AG20443 (cell line): ENCODE data around the gene TMEM151A.

ENCODE experiments used
- DNase-seq: peaks from one replicate; pipeline ENCODE4 v3.0.0; 2012; ENCODE audit warnings: low spot score, mixed read lengths

The TMEM151A gene

GRCh38 chr11:66283461-66284105 lies 8.1 kb upstream of the TMEM151A start:
- no peak for DNase-seq

DNA sequence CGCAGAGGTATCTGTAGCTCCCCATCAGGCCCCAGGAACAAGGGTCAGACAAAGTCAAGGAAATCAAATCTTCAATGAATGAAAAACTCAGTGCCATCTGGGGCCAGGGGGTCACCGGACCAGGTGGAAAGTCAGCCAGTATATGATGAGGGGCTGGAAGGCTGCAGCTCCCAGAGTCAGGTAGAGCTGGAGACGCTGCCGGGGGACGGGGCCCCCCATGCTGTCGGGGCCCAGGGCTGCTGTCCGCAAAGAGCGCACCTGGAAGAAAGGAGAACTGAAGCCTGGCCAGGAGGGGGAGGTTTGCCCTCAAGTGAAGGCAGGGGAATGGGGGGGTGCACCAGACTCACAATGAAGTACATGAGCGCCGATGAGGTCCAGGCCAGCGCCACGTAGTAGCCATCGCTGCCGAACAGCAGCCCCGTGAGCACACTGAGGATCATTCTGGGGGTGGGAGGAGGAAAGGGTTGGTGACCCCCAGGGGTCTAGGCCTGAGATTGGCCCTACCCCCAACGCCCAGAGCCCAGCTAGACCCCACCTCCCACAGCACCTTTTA lies 7.1 kb upstream of the TMEM151A start:
- no peak for DNase-seq

- no peak for DNase-seq
Measured at GRCh38 chr11:66285250-66285947, 6.3 kb upstream of the TMEM151A start.

DNA sequence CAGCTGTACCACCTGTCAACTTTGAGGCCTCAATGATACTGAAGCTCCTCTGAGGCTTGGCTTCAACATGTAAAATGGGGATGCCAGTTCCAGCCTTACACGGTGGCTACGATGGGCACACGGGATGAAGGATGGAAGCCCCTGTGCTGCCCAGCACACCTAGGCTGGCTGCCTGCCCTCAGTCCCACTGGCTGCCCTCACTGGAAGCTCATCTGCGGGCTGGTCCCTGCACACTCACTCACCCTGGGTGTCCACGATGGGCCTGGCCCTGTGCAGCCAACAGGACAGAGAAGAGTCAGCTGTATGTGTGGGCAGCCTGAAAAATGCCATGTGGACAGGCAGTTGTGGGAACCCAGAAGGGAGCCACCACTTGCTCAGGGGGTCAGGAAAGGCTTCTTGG lies 5.0 kb upstream of the TMEM151A start:
- no peak for DNase-seq

DNA sequence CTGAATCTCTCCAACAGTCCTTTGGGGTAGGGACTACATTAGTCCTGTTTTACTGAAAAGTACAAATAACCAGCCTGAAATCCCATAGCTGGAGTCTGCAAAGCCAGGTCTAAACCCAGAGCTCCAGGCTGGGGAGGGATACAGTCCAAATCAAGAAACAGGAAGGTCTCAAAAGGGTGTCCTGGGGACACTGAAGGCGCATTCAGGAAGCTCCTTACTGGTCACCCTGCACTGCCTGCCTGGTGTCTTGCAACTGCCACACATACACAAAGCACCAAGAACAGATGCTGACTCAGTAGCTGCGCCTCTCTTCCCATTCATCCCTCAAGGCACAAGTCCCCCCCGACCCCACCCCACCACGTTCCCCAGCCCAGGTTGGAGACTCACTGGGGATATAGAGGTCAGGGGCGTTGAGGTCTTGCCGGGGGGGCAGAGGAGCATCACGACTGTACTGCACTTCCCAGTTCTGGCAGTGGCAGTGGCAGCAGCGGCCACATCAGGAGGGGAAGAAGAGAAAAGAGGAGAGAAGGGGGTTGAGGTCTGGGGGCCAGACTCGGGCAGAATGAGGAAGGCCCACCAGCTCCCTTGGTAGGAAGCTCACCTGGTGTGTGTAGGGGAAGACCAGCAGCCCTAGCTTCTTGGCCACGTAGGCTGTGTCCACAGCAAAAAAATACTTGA lies 4.3 kb upstream of the TMEM151A start:
- DNase-seq = no peak

DNA sequence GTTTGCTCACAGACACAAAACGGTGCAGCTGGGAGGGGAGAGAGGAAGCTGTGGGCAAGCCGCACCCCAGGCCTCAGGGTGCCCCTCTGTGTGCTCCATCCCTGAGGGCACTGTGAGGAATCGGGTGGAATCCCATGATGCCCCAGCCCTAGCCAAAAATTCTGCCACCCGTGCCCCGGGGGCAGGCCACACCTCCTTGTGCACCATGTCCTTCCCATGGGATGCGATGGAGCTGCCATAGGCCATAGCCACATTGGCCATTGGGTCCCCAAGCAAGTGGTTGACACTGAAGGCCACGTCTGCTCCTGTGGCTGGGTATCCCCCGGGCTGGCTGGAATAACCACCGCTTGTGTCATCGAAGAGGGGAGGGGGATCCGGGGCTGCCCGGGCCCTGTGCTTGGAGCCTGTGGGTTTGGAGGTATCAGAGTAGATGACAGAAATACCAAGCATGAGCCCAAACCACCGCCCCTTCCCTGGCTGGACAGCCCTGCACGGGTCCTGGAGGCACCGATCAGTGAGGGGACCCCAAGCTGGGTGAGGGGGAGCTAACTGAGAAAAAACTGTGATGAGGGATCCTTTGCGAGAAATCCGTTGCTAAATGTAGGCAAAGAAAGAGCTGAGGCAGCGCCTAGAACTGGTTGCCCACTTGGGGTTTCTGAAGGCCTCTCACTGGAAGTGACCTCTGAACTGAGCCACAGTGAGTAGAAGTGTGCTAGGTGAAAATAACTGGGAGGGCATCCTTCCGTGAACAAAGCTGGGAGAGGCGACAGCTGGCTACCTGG lies 3.6 kb upstream of the TMEM151A start:
- peak; percentile 16 for DNase-seq

DNA sequence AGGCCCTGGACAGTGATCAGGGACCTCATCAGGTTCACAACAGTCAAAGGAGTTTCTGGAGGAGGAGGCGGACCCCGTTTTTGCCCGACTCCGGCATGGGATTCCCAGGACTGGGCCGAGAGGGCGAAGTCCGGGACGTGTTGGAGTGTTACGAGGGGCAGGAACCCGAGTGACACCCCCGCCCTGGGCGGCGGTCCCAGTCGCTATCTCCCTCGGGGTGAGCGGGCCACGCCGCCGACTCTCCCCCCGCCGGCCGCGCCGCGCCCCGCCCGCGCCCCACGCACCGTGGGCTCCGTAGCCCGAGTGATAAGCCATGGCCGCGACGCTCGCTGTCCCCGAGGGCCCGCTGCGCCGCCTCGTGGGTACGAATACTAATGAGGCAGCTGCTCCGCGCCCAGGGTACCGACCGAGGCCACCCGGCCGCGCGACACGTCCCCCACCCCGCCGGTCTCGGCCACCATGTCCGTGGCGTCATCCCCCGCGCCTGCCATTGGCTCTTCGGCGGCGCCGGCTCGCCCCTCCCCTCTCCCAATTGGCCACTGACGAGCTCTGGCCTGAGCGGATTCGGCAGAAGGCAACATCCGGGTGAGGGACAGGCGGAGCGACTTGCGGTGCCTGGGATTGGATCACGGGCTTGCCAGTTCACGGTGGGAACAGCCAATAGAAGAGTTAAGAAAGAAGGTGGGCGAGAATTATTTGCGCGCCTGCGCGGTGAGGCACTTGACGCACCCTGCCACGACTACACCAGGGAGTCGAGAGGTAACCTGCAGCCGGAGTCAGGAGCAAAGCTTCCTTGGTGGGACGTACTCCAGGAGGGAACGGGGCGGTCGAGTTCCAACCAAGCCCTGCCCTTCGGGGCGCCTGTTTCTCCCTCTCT lies 2.8 kb upstream of the TMEM151A start, which contains the start of gene YIF1A:
Gene YIF1A (minus strand): TSS at position 473 of the 877 bp plus-strand sequence. CDS start 158 bp downstream, at position 315.
- DNase-seq = peak; percentile 99

DNA sequence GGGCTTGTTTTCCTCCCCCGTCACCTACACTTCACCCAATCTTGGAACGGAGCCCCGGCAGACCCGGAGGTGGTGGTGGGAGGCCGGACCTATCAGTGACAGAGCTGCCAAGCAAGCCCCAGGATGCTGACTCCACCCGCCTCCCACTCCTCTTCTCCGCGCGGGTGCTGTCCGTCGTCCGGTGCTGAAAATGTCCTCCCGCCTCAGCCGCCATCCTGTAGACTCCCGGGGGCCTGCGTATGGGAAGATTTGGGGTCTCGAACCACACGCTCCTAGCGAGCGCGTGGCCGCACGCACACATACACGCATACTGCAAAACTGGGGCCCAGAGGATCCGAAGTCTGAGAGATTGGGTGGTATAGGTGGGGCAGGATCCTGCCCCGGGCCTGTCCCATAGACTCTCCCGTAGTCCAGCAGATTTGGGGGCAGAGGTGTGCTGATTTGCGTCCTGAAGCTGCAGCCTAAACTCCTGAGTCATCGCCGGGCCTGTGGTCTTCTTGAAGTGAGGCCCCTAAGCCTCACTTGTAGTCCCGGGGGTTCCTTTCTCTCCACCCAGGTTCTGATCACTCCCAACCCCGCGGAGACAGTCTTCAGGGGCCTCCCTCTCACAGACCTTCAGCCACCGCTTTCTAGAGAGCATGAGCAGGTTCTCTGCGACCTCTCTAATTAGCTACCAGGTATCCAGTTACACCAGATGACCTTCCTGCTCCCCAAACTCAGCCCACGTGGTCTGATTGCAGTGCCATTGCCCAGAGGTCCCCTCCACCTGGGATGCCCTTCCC lies 2.0 kb upstream of the TMEM151A start:
- peak; percentile 74 for DNase-seq

DNA sequence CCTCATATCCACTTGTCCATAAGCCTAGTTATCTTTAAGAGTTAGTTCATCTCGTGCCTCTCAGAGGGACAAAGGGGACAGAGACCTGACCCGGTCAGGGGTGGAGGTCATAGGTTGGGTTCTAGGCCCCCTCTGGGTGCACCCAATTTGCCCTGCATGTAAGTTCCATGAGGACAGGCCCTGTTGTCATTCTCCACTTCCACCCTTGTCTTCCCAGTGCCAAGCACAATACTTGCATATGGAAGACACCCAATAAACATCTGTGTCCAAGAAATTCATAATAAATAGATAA lies 1.4 kb upstream of the TMEM151A start:
- DNase-seq = no peak

DNA sequence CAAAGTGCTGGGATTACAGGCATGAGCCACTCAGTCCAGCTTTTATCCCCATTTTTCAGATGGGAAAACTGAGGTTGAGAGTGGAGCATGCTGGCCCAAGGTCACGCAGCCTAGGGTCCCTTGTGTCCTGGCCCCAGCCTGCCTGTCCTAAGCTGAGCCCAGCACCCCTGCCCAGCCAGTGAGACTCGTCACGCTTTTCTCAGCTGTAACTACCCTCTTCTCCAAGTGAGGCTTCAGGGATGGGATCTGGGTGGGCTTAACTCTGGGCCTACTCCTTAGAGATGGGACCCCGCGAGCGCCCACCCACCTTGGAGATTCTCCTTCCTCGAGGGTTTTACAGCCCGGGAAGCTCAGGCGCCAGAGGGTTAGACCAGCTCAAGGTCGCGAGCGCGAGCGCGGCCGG lies 390 bp upstream of the TMEM151A start:
- DNase-seq = no peak

DNA sequence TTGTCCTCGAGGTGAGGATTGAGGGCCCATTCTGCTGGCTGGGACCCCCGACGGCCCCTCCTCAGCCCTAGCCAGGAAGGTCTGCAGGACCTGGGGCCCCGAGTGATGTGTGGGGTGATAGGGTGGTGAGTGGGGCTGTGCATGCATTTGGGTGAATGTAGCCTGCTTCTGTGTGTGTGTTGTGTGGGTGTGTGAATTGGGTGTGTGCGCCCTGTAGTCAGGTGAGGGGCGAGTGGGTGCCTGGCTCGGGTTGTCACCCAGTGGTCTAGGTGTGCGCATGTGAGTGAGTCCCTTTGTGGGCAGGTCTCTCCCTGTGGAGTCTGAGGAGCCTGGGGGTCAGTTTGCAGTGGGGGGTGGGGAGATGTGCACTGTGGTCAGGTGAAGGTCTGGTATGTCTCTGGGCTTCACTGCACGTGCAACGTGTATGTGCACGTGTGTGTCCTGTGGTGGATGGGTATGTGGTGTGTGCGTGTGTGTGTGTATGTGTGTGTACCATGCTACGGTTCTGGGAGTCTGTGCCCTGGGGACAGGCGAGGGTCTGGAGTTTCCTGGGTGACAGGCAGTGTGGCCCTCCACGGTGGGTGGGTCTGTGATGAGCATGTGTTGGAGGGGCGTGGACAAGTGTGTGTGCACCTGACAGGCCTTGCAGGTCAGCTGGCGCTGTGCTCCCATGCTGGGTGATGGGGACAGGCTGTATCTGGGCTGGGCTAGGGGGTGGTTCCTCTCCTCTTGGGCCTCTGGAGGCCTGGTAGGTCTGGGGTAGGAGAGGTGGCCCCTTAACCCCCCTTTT lies 1.0 kb downstream of the TMEM151A start:
- DNase-seq = no peak

- DNase-seq = no peak
Measured at GRCh38 chr11:66293352-66293751, 1.7 kb downstream of the TMEM151A start.

GRCh38 chr11:66293777-66294625 lies 2.3 kb downstream of the TMEM151A start:
- no peak for DNase-seq

GRCh38 chr11:66294626-66295620 lies 3.2 kb downstream of the TMEM151A start:
- no peak for DNase-seq

DNA sequence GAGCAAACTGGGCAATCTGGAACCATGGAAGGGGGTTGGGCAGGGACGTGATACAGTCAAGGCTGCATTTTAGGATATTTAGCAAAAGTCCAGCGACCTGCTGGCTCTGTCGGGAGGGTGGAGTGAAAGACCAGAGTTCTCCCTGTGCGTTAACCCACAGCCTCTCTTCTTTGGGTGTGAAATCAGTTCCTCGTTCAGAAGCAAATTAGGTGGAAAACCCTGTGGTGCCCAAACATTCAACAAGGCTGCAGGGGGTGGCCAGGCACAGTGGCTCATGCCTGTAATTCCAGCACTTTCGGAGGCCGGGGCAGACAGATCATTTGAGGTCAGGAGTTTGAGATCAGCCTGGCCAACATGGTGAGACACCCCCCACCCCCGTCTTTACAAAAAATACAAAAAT lies 5.9 kb downstream of the TMEM151A start:
- DNase-seq = no peak

GRCh38 chr11:66299186-66299585 lies 7.5 kb downstream of the TMEM151A start:
- no peak for DNase-seq

DNA sequence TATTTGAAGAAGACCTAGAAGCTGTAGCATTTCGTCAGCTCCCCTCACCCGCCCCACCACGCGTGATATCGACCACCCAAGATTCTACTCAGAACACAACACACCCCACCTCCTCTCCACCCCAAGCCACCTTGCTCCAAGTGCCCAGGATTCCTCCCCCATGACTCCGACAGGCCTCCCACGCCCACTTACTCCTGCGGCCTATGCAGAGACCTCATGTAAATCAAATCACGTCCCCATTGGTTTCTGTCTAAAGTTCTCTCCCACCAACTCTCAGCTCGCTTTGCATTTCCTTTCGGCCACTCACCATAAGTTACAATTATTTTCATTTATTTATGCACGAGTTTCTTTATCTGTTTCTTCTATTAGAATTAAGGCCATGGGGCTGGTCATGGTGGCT lies 11.0 kb downstream of the TMEM151A start:
- DNase-seq = no peak
